GM18520 (cell line): ENCODE results near the gene DCTN5.

Source experiments
- ATAC-seq: cut with Tn5 transposase; IDR thresholded peaks from one replicate; pipeline ENCODE4 v1.9.1; 2021; ENCODE audit not compliant: unreplicated experiment

DCTN5 gene

DNA sequence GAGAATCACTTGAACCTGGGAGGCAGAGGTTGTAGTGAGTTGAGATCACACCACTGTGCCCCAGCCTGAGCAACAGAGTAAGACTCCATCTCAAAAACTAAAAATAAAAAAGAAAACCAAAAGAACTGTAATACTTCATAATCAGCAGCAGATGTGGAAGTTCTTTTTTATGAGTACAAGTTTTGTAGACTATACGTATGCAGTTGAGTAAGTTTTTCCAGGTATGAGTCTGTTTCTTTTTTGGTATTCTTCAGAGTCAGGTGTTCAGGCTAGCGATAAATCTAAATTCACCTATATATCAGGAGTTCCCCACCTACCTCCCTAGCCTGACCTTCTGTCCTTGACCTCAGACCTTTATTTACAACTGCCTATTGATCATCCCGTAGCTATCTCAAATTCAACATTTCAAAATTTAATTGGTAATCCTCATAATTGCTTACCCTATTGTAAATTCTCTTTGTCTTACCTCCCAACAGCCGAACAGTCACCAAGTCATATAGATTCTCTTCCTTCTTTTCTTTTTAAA is 10.7 kb downstream of the DCTN5 start:
- ATAC-seq = no peak

DNA sequence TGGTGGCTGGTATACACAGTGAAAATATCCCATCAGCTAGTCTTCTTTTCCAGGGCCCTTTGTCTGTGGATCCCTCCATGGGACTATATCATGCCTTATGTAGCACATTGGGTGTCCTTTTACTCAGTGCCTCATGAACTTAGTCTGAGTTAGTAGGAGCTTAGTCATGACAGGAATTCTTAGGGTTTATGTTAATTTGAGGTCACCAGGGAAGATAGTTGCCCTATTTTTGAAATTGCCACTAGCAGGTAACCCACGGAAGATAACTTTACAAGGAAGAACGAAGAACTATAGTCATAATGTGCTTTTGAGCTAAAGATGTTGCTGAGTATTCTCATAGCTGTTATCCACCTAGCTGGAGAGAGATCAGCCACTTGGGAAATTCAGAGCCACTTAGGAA is 22.7 kb downstream of the DCTN5 start:
- no peak for ATAC-seq

DNA sequence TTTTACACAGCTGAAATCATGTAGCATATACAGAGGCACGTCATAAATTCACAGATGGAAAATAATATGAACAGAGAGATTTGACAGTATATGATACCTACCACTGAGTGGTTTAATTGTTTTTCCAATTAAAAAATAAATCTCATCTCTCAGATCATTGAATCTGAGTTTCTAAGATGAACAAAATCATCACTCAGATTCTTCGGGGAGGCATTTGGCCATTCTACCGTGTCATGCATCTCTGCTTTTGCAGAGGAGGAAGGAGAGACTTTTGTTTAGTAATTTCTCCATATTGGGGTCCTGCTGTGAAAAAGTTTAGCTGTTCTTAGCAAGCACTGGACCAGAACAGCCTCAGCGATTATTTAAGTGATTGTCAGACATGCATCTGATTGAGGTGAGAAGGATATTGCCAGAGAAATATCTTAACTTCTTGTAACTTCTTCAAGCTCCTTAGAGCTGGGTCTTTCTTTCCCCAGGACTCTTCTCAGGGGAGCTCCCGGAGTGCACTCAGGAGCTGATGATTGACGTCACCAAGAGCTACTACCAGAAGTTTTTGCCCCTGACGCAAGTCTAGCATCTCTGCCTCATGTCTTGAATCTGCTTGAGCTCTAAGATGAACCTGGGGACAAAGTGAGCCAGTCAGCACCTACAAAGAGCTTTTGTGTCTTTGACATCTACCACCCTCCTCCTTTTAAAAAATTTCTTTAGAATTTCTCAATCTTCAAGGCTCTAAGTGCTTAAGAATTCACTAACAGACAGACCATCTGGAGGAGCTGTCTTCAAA is 25.5 kb downstream of the DCTN5 start:
- ATAC-seq = no peak

DNA sequence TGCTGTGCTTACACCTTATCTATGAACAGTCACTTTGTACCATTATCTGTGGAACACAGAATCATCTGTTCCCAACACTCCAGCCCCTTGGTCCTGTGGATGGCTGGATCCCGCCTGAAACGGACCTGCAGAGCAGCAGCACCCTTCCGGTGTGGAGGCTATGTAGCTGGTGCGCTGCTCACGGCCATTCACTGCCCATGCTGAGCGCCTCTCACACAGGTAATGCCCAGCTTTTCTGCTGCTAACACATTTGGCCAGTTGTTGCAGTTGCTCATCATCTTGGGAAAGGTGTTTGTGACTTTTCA is 26.0 kb downstream of the DCTN5 start:
- no peak for ATAC-seq

DNA sequence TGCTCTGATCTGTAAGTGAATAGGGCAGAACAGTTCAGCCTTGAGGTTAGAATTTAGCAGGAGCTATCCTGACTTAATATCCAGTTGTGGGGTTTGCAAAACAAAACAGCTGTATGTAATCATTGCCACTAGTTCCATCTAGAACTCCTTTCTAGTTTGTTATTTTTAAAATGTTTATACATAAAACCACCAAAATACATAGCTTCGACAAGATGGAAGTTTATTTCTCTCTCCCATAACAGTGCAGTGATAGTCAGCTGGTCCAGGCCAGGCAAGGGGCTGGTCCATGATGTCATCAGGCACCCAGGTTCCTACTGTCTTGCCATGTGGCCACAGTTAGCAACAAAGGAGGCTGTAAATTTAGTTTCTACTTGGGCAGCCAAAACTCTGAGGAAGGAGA is 27.0 kb downstream of the DCTN5 start:
- no peak for ATAC-seq

DNA sequence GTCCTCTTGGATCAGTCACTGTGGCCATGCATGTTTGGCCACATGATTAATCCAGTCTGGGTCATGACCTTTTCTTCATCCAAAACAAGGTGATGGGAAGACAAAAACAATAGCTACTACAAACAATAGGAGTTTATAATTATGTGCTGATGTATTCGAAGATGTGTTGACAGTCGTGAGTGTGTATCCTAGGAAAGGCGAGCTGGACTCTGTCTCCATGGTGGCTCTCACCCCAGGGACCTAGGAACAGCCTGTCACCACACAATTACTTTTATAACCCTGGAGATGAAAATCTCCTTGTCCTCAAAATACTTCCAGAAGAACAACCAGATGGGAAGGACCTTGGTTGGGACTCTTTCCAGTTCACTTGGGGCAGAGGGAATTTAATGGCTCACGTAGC is 27.6 kb downstream of the DCTN5 start:
- no peak for ATAC-seq

GRCh38 chr16:23670137-23670776 is 29.0 kb downstream of the DCTN5 start:
- peak; percentile 89 for ATAC-seq

GRCh38 chr16:23673971-23674614 is 32.8 kb downstream of the DCTN5 start:
- no peak for ATAC-seq

DNA sequence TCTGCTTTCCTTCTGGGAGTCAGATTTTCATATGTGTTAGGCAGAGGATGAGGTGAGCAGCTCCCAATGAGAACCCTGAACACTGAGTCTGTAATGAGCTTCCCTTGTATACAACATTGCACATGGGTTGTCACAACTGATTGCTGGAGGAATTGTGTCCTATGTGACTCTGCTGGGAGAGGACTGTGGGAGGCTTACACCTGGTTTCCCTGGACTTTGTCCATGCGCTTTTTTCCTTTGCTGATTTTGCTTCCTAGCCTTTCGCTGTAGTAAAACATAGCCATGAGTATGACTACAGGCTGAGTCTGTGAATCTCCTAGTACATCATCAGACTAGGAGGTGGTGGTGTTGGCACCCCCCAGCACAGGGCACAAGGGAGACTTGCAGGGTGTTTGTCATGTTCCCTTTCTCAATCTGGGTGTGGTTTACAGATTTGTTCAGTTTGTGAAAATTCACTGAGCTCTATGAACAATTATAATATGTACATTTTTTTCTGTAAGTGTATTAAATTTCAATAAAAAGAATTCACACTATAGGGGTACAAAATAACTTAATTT is 35.7 kb downstream of the DCTN5 start:
- no peak for ATAC-seq

- peak; percentile 83 for ATAC-seq
These were observed 37.4 kb downstream of the DCTN5 start, which contains the start of gene PLK1 for GRCh38 chr16:23678430-23679273. PLK1 (plus strand) TSS chr16:23678889; CDS start chr16:23678933, 44 bp downstream.

- no peak for ATAC-seq
These were observed 38.2 kb downstream of the DCTN5 start for GRCh38 chr16:23679274-23679985.

DNA sequence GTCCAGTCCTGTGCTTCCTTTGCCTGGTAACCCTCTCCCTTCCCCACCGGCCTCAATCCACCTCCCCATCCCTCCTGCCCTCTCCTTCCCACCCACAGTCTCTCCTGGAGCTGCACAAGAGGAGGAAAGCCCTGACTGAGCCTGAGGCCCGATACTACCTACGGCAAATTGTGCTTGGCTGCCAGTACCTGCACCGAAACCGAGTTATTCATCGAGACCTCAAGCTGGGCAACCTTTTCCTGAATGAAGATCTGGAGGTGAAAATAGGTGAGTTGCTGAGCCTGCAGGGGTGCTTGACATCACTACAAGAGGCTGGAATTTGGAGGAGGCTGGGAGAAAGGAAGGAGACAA is 38.7 kb downstream of the DCTN5 start:
- ATAC-seq = no peak

GRCh38 chr16:23682181-23682580 is 40.9 kb downstream of the DCTN5 start:
- ATAC-seq = no peak

GRCh38 chr16:23683487-23683886 is 42.2 kb downstream of the DCTN5 start:
- no peak for ATAC-seq

DNA sequence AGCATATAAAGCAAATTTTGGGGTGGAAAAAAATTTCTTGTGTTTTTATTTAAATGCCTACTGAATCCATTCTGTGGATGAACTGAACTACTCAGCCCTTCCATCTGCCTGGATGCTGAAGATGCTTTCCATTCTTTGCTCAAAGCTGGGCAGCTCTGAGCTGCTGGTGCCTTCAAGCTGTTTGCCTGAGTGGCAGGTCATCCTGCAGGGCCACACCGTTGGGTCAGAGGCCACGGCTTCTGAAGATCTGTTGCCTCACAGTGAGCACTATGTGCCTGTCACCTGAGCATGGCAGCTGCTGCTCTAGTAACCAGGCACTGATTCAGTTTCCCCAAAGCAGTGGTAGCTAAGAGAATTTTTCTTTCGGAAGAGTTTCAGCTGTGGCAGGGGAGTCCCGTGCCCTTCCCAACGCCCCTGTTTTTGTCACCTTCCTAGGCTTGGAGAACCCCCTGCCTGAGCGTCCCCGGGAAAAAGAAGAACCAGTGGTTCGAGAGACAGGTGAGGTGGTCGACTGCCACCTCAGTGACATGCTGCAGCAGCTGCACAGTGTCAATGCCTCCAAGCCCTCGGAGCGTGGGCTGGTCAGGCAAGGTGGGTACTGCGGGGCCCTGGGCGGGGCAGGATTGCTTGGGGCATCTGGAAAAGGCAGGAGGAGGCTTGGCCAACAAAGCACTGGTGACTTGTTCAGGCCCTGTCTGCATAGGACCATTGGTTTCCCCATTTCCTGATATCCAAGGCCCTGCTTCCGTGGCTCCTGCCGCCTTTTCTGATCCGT is 46.0 kb downstream of the DCTN5 start:
- no peak for ATAC-seq

- no peak for ATAC-seq
These were observed 48.3 kb downstream of the DCTN5 start for GRCh38 chr16:23689442-23690187.

GRCh38 chr16:23690771-23691482 is 49.7 kb downstream of the DCTN5 start:
- no peak for ATAC-seq

GRCh38 chr16:23691483-23692189 is 50.4 kb downstream of the DCTN5 start:
- ATAC-seq = no peak
